ENCODE results near the gene TCL1A. TPM values are rescaled to one million over a fixed set of nuclear protein-coding genes. Genes with fewer than 3 reads are reported as not detected.
"Not testable (repeated sequence)": the region's sequence is repeated elsewhere in the genome, so short reads cannot be mapped to it uniquely, and the experiment has no call there.

TCL1A gene
- total and polyA plus RNA-seq, 12 donors, result 0.22 to 0.33 TPM; not detected in 10

- H3K9me3 ChIP-seq (replicated peaks in 1 of 3), result no peaks in the 10 kb centered on the region
- TF ChIP-seq CTCF (IDR thresholded peaks at IDR 0.05) (no peak), POLR2A (IDR thresholded peaks at IDR 0.05) (no peak)
- DNase-seq, result no peak
- no peaks in the 10 kb centered on the region for H3K36me3 ChIP-seq (replicated peaks in 1 of 2)
- intact Hi-C loops (cut with DNase I), result no loop called here
- H3K27ac ChIP-seq, result no peak overlapping the region
- H3K4me1 ChIP-seq (replicated peaks in 1 of 2), result no peaks in the 10 kb centered on the region
- H3K27me3 ChIP-seq, result no peaks in the 10 kb centered on the region
- H3K4me3 ChIP-seq, result no peak overlapping the region
- WGBS, 4 donors, result 87 to 93% (median 89%) methylated on average over 5 of the region's 5 CpGs
Observed at GRCh38 chr14:95730126-95730525, 16.2 kb upstream of the TCL1A start.

- H3K27ac ChIP-seq; DNase-seq; H3K4me1 ChIP-seq (replicated peaks in 1 of 2); H3K9me3 ChIP-seq (replicated peaks in 1 of 3); H3K36me3 ChIP-seq (replicated peaks in 1 of 2); intact Hi-C loops (cut with DNase I); H3K4me3 ChIP-seq; H3K27me3 ChIP-seq: not testable (repeated sequence)
- 74 to 85% (median 77%) methylated on average over 8 of the region's 8 CpGs for WGBS, 4 donors
Observed at GRCh38 chr14:95729402-95730028, 15.6 kb upstream of the TCL1A start.

GRCh38 chr14:95727056-95727700 lies 13.3 kb upstream of the TCL1A start:
- intact Hi-C loops (cut with DNase I), result no loop called here
- 69 to 83% (median 80%) methylated on average over 6 of the region's 6 CpGs for WGBS, 4 donors
- DNase-seq, result no peak
- Histone ChIP-seq H3K36me3 (replicated peaks in 1 of 2) (no peaks in the 10 kb centered on the region), H3K4me1 (replicated peaks in 1 of 2) (no peaks in the 10 kb centered on the region), H3K9me3 (replicated peaks in 1 of 3) (peaks cover 0 to 4% (median 0%) of the 10 kb centered on the region in 3 donors), H3K4me3 (no peak overlapping the region), H3K27me3 (no peaks in the 10 kb centered on the region), H3K27ac (no peak overlapping the region)
- TF ChIP-seq CTCF (IDR thresholded peaks at IDR 0.05) (no peak), POLR2A (IDR thresholded peaks at IDR 0.05) (no peak)

- H3K27ac ChIP-seq, result no peak overlapping the region
Observed at GRCh38 chr14:95725685-95726336, 11.9 kb upstream of the TCL1A start.

More at GRCh38 chr14:95725685-95726336, 11.9 kb upstream of the TCL1A start:
- H3K4me1 ChIP-seq (replicated peaks in 1 of 2), result no peaks in the 10 kb centered on the region
- WGBS, 4 donors, result 78 to 84% (median 82%) methylated on average over 2 to 5 of the region's 5 CpGs
- H3K4me3 ChIP-seq, result no peak overlapping the region
- intact Hi-C loops (cut with DNase I), result no loop called here
- no peaks in the 10 kb centered on the region for H3K36me3 ChIP-seq (replicated peaks in 1 of 2)
- peaks cover 0 to 9% (median 0%) of the 10 kb centered on the region in 3 donors for H3K9me3 ChIP-seq (replicated peaks in 1 of 3)
- TF ChIP-seq POLR2A (IDR thresholded peaks at IDR 0.05) (no peak), CTCF (IDR thresholded peaks at IDR 0.05) (no peak)
- H3K27me3 ChIP-seq, result no peaks in the 10 kb centered on the region
- DNase-seq, result no peak

All from adrenal gland (tissue), 12 donors.